GM21825 (cell line): ENCODE measurements around the gene ZNF234.
"Not testable (repeated sequence)": the region's sequence is repeated elsewhere in the genome, so short reads cannot be mapped to it uniquely, and the experiment has no call there.

Experiments used
- ATAC-seq: cut with Tn5 transposase; IDR thresholded peaks from one replicate; pipeline ENCODE4 v1.9.1; 2021; ENCODE audit warnings: mild to moderate bottlenecking, moderate library complexity; ENCODE audit not compliant: unreplicated experiment

Gene ZNF234

DNA sequence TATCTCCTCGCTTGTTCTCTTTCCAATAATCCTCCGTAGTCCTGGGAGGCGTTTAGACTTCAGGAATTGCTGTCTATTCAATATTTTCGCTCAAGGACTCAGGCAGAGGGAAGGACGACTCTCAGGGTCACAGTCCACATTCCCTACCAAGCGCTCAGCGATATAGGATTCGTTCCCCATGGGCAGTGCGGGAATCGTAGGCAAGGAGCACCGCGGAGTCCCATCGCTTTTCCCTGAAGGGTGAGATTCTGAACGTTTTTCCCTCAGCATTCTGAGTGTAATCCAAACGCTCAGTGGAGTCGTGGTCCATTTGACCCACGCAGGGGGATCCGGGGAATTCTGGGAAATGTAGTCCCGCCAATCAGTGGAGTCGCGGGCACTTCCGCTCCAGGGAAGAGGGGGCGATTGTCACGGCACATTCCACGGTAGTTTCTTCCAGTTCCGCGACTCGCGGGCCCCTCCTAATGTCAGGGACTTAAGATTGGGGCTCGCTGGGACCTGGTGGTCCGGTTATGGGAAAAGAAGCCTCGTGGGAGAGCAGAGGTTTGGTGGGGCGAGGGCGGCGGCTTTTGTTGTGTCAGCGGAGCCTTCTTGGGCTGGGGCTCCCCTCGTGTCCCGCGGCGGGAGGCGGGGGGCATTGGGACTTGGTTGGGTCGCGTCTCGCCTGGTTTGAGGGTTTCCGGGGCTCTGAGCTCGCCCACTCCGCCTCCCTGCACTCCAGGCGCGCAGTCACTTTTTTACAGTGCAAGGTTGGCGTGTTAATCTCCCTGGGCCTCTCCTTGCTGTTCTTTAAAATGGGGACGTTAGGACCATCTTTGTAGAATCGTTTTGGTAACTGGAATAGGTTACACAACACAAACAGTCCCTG is at the start of gene ZNF234:
TSS of gene ZNF234 (plus strand) at position 364 of the 868 bp plus-strand sequence. CDS start 3,079 bp downstream, outside the sequence.
- peak; percentile 87 for ATAC-seq

DNA sequence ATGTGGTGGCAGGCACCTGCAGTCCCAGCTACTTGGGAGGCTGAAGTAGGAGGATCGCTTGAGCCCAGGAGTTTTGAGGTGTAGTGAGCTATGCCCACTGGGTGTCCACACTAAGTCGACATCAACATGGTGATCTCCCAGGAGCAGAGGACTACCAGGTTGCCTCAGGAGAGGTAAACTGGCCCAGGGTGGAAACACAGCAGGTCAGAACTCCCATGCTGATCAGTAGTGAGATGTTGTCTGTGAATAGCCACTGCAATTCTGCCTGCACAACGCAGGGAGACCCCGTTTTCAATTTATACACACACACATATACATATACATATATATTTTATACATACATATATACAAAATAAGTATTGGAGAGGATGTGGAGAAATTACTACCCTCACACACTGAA is 49.2 kb upstream of the ZNF234 start:
- ATAC-seq, result no peak

DNA sequence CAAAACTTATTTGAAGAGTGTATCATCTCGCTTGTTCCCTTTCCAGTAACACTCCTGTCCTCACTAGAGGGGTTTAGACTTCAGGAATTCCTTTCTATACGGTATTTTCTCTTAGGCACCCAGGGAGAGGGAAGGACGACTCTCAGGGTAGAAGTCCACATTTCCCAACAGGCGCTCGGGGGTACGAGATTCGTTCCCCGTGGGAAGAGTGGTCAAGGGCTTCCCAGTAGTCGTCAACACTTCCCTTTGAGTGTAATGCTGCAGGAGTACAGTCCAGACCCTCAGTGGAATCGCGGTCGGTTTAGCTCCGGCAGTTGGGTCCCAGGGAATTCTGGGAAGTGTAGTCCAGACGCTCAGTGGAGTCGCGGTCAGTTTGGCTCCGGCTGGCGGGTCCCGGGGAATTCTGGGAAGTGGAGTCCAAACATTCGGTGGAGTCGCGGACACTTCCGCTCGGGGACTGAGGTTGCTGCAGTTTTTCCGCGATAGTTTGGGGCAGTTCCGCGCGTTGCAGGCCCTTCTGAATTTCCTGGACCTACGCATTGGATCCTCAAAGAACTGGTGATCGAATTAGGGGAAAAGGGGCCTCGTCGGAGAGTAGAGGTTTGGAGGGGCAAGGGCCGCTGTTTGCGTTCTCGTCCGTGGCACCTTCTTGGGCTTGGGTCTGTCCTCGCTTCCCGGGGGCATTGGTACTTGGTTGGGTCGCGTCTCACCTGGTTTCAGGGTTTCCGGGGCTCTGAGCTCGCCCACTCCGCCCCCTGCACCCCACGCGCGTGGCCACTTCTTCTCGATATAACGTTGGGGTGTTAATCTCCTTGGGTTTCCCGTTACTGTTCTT is 47.2 kb upstream of the ZNF234 start, which contains the start of gene ZNF224:
TSS of gene ZNF224 (plus strand) at position 431 of the 835 bp plus-strand sequence. CDS start 3,513 bp downstream, outside the sequence.
- peak; percentile 87 for ATAC-seq

DNA sequence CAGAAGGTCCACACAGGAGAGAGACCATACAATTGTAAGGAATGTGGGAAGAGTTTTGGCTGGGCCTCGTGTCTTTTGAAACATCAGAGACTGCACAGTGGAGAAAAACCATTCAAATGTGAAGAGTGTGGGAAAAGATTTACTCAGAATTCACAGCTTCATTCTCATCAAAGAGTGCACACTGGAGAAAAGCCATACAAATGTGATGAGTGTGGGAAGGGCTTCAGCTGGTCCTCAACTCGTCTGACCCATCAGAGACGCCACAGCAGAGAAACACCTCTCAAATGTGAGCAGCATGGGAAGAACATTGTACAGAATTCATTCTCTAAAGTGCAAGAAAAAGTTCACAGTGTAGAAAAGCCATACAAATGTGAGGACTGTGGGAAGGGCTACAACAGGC is 33.6 kb upstream of the ZNF234 start:
- ATAC-seq, result no peak

GRCh38 chr19:44109458-44109857 is 31.9 kb upstream of the ZNF234 start:
- ATAC-seq, result no peak

- no peak for ATAC-seq
These were observed 29.4 kb upstream of the ZNF234 start for GRCh38 chr19:44111910-44112463.

- peak; percentile 20 for ATAC-seq
These were observed 28.6 kb upstream of the ZNF234 start for GRCh38 chr19:44112802-44113137.

DNA sequence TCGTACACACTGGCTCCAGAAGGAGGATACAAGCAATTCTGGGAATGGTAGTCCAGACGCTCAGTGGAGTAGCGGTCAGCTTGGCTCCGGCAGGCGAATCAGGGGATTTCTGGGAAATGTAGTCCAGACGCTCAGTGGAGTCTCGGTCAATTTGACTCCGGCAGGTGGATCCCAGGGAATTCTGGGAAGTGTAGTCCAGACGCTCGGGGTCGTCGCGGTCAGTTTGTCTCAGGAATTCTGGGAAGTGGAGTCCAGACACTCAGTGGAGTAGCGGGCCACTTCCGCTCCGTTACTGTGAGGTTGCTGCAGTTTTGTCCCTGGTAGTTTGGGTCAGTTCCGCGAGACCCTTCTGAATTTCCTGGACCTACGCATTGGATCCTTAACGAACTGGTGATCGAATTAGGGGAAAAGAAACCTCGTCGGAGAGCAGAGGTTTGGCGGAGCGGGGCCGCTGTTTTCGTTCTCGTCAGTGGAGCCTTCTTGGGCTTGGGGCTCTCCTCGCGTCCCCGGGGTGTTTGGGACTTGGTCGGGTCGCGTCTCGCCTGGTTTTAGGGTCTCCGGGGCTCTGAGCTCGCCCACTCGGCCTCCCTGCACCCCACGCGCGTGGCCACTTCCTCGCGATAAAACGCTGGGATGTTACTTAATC is 28.1 kb upstream of the ZNF234 start, which contains the start of gene ZNF225:
TSS of gene ZNF225 (plus strand) at position 262 of the 646 bp plus-strand sequence. CDS start 2,429 bp downstream, outside the sequence.
- ATAC-seq, result peak; percentile 89

DNA sequence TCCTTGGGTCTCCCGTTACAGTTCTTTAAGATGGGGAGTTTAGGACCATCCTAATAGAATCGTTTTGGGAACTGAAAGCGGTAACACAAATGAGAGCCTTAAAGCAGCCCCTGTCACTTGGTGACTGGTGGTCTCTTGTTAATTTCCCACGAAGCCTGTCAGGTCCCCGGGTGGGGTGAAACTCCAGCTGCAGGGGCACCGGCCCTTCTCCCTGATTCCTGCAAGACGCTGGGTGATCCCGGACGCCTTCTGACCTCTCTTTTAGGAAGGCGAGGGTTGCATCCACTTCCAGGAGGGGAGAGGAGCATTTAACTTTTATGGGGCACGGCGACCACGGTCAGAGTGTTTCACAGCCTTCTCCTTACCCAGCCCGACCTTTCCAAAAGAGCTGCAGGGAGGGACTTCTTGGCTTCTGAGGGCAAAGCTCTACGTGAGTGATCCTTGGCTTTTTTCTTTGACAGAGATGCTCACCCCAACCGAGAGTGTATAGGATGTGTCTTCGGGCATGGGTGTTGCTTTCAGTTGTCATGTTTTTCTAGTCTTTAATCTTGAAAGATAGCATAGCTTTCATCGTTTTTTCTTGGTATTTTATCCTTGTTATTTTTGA is 27.5 kb upstream of the ZNF234 start:
- ATAC-seq, result peak; percentile 12

DNA sequence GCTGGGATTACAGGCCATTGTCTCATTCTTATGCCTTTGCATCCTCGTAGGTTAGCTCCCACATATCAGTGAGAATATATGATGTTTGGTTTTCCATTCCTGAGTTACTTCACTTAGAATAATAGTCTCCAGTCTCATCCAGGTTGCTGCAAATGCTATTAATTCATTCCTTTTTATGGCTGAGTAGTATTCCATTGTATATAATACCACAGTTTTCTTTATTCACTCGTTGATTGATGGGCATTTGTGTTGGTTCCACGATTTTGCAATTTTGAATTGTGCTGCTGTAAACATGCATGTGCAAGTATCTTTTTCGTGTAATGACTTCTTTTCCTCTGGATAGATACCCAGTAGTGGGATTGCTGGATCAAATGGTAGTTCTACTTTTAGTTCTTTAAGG is 20.2 kb upstream of the ZNF234 start:
- not testable (repeated sequence) for ATAC-seq

GRCh38 chr19:44131955-44132354 is 9.4 kb upstream of the ZNF234 start:
- no peak for ATAC-seq

- ATAC-seq, result no peak
These were observed 692 bp downstream of the ZNF234 start for GRCh38 chr19:44142059-44142433.

DNA sequence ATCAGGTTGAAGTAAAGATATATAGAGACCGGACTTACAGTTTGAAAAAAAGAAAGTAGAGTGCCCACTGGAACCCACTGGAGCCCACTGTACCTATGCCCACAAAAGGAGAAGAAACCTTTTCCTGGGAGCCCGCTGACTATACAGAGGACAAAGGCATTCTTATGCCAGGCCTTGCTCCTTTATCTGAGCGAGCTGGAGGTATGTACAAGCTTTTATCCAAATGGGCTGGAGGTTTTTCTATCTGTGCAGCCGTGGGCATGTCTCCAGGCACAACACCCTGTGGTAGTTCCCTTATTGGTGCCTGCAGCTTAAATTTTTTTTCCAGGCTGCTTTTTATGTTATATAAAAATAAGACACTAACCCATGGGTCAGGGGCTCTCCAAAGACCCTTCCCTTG is 8.4 kb downstream of the ZNF234 start:
- no peak for ATAC-seq

DNA sequence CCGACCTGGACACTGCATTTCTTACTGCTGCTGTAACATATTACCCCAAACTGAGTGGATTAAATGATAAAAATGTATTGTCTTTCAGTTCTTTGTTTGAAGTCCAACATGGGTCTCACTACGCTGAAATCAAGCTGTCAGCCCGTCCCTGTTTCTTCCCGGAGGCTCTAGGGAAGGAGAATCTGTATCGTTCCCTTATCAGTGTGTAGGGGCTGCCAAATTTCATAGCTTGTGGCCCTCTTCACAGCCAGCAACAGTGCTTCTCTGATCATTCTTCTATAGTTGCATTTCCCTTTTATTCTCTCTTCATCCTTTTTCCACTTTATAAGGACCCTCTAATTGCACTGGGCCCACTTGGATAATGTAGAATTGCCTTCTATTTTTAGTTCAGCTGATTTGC is 10.1 kb downstream of the ZNF234 start:
- ATAC-seq, result no peak

- ATAC-seq, result no peak
These were observed 15.1 kb downstream of the ZNF234 start for GRCh38 chr19:44156475-44156874.

DNA sequence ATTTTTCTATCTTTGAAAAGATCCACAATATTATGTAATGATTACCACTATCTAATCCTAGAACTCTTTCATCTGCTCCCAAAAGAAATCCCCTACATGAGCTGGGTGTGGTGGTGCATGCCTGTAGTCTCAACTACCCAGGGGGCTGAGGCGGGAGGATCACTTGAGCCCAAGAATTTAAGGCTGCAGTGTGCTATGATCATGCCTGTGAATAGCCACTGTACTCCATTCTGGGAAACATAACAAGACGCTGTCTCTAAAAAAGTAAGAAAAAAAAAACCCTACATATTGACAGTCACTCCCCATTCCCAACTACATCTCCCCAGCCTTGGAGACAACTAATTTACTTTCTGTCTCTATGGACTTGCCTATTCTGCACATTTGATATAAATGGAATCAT is 22.4 kb downstream of the ZNF234 start:
- no peak for ATAC-seq

GRCh38 chr19:44164327-44164672 is 22.9 kb downstream of the ZNF234 start:
- ATAC-seq, result no peak

GRCh38 chr19:44164673-44165512 is 23.5 kb downstream of the ZNF234 start, which contains the start of gene ZNF226:
TSS of gene ZNF226 (plus strand) at chr19:44165100. CDS start at chr19:44170081, 4,981 bp downstream.
- ATAC-seq, result peak; percentile 84

DNA sequence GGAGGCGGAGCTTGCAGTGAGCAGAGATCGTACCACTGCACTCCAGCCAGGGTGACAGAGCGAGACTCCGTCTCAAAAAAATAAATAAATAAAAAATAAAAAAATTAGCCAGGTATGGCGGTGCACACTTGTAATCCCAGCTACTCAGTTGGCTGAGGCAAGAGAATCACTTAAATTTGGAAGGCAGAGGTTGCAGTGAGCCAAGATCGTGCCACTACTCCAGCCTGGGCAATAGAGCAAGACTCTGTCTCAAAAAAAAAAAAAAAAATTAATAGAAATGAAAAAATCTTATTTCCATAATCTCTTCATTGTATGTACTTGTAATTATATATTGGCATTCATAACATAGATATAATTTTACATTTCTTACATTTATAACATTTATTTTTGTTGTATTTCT is 29.3 kb downstream of the ZNF234 start:
- not testable (repeated sequence) for ATAC-seq

GRCh38 chr19:44176590-44176989 is 35.2 kb downstream of the ZNF234 start:
- ATAC-seq, result no peak
